ENCODE data around the gene ZNF534.

DNA sequence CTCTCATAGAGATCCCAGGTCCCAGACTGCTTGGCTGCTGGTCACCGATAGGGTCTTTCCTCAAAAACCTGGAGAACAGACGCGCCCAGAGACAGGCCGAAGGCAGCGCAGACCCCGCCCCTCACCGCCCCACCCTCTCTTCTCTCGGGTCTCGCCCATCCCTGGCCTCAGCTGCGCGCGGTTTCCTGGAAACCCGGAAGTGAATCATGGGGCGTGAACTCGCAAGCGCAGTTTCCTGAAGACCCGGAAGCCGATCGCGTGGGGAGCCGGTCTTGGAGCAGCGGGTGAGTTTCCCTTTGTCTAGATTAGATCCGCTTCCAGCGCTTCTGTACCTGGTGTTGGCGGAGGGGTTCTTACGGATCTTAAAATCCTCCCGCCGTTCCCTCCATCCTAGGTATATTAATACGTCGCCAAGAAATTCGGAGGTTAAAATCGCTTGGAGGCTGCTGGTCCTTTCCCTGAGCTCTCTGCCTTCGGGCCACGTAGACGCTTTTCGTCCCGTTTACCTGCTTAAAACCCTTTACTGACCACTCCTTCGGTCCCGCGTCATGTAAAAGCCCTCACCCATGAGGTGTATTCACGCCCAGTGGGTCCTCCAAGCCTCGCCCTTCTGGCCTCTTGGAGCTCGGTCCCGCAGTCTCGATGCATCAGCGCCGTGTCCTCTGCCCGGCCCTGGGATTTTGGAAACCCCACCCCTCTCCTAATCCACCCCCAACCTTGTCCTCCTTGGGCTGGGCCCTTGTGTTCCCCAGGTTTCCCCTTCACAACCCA is 24.6 kb downstream of the ZNF534 start, which contains the start of gene ZNF578:
- TF ChIP-seq, protein P1, sequence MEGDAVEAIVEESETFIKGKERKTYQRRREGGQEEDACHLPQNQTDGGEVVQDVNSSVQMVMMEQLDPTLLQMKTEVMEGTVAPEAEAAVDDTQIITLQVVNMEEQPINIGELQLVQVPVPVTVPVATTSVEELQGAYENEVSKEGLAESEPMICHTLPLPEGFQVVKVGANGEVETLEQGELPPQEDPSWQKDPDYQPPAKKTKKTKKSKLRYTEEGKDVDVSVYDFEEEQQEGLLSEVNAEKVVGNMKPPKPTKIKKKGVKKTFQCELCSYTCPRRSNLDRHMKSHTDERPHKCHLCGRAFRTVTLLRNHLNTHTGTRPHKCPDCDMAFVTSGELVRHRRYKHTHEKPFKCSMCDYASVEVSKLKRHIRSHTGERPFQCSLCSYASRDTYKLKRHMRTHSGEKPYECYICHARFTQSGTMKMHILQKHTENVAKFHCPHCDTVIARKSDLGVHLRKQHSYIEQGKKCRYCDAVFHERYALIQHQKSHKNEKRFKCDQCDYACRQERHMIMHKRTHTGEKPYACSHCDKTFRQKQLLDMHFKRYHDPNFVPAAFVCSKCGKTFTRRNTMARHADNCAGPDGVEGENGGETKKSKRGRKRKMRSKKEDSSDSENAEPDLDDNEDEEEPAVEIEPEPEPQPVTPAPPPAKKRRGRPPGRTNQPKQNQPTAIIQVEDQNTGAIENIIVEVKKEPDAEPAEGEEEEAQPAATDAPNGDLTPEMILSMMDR (conservative IDR thresholded peaks at IDR 0.05): no peak
- TF ChIP-seq ZFX (IDR thresholded peaks at IDR 0.05): no peak
